Activated effector memory CD4-positive, alpha-beta T cell treated with Interleukin-2 at 50 U/mL for 16 hours (primary cell): ENCODE results near the gene LTBP1.

Experiments
- DNase-seq: peaks from one replicate; pipeline ENCODE4 v3.0.0-alpha.2; 2020

LTBP1 gene

GRCh38 chr2:33084433-33084832 lies 137.7 kb downstream of the LTBP1 start:
- DNase-seq, result no peak

DNA sequence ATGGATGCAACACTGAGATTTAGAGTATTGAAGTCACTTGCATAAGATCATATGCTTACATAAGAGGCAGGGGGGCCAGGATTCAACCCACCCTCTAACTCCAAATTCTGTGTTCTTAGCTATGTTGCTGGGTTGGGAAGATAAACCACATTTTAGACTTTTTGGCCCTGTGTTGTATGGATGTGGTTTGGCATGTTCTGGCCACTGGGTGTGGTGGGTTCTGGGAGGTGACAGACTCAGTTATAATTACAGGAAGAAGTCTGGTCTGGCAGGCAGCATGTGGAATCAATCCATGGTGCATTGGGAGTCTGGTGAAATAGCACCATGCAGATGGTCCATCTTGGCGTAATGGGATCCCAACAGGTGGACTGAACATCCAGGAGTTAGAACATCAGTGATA lies 138.9 kb downstream of the LTBP1 start:
- DNase-seq, result no peak

GRCh38 chr2:33086400-33087015 lies 139.8 kb downstream of the LTBP1 start:
- DNase-seq, result no peak

DNA sequence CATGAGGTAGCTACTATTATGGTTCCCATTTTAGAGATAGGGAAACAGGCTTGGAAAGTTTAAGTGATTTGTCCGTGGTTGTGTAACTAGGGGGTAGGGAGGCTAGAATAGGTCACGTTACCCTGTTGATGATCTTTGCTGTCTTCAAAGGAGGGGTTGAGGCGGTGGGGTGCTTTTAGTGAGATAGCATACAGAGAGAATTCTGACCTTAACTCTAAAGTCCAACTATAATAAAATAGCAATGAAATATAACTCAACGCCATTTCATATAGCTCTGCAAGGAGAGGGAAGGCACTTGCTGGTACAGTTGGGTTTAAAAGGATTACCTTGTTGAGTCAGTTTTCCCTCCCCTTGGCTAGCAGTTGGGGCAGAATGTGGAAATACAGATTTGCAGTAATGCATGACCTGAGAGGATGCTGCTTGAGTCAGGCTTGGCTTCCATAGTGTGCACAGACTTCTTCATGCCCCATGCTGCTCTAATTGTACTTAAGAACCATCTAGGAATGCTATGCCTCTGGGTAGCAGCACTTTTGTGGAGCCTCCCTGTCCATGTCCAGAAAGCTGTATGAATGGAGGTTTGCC lies 143.9 kb downstream of the LTBP1 start:
- no peak for DNase-seq

GRCh38 chr2:33091541-33092123 lies 144.9 kb downstream of the LTBP1 start:
- DNase-seq, result no peak

DNA sequence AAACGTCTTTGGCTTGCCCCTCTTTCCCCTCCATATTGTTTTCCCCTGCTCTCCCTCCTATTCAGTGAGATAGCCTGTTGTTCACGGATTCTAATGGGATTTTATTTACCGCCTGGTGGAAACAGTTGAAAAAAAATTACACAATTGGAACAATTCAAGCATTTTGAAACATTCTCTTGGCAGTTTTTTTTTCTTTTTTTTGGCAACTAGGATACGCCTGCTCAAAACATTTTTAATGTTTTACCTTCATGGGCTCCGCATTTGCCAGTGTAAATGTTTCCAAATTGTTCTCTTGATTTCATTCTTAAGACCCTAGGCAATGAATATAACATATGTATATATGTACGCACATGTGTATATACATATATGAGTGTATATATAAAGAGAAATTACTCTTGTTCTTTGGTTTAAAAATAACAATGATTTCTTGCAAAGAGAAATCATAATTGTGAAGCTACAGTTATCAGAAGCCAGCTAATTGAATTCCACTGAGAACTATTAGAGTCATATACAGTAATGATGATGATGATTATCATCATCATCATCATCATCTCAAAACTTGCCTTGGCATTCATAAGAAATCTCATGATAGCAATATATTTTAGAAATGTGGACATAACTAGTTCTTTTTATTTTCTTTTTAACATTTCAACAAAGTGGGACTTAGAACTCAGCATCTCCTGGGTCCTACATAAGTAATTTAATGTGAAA lies 146.7 kb downstream of the LTBP1 start:
- no peak for DNase-seq

GRCh38 chr2:33094303-33094702 lies 147.6 kb downstream of the LTBP1 start:
- DNase-seq, result no peak

DNA sequence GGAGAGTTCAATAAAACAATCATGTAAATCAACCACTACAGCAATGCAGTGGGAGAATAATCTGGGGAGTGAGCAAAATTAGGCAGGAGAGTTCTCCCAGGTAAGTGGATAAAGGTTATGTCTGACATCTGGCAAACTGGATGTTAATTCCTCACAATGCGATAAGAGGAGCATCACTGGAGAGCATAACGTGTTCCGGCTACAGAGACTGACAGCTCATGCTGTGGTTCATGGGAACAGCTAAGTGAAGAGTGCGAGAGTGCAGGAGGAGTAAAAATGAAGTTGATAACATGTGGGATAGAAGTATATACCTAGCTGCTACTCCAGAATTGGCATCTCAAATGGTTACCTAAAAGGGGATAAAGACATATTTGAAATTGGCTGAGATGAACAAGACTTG lies 153.2 kb downstream of the LTBP1 start:
- DNase-seq, result no peak

GRCh38 chr2:33100921-33101320 lies 154.2 kb downstream of the LTBP1 start:
- DNase-seq, result no peak

DNA sequence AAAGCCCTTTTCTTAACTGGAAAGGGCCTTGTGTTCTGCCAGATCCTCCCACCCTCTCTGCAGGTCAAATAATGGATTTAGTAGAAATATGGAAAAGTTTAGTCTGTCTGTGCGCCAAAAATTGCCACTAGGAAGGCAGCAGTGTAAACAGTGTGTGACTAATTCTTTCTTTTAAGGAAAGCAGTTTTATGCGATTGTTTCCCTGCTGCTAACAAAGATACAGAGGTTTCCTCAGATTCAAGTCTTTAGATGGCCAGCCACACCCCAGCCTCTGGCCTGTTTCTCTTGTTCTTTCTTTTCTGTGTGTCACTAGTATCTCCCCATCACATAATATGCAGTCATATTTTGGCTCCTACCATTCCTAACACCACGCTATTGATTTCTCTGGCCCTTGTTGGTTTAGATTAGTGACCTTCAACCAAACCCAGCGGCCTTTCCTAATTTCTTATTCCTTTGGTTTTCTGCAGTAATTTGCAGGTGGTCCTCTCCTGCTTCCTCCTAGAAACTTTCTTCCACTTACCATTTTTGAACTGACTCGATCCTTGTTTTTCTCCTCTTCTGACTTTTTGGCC lies 157.4 kb downstream of the LTBP1 start:
- no peak for DNase-seq

DNA sequence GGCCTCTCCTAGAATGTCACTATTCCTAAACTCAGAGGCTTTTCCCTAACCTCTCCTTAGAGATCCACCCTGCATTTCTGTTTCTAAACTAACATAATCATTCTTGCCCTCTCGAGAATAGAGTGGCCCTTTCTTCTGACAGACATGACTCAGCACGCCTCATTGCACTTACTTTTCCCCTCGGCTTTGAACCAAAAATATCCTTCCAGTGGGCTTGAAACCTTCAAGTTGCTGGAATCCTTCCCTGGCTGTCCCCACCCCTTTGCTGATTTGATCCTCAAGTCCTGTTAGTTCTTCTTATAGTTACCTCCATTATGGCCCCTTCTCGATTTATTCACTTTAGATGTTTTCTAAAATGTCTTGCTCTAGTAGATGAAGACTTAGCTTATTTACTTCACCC lies 158.0 kb downstream of the LTBP1 start:
- DNase-seq, result no peak

GRCh38 chr2:33106115-33106514 lies 159.4 kb downstream of the LTBP1 start:
- no peak for DNase-seq

GRCh38 chr2:33107690-33108482 lies 161.1 kb downstream of the LTBP1 start:
- no peak for DNase-seq

DNA sequence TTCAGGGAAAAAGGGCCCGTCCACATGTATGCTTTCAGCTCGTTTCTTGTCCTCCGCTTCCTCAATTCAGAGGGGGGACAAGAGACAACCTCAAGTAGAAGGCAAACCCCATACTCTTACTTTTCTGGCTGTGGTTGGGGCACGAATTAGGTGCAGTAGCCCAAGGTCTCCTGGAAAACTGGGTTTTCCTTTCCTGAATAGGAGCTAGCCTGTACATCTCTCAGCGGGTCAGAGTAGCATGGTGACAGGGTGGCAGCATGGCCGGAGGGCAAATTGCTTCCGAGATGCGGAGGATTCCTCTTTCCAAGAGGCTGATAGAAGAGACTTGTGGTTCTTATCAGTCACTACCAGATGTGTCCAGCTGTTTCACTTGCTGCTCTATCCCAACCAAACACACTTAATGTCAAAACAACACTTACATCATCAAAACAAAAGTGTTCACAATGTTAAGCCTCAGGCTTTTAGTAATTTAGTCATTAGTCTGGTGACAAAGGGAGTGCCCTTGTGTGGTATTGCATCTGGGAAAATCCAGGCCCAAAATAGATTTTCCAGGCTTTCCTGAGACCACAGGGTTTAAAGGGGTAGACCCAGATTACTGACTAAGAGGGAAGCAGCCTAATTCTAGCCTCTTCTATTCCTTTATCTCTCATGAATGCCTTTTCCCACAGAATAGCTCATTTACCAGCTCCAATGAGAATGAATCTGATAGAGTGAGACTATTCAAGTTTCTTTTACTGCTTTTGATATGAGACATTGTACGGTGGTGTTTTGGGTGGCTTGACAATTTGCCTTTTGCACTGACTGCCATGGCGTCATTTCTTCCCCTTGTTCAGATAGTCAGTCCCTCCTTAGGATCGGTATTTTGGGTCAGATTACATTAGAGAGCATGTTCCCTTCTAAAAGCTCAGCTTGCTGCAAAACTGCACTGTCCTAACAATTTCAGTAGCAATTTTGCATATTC lies 162.0 kb downstream of the LTBP1 start:
- no peak for DNase-seq

DNA sequence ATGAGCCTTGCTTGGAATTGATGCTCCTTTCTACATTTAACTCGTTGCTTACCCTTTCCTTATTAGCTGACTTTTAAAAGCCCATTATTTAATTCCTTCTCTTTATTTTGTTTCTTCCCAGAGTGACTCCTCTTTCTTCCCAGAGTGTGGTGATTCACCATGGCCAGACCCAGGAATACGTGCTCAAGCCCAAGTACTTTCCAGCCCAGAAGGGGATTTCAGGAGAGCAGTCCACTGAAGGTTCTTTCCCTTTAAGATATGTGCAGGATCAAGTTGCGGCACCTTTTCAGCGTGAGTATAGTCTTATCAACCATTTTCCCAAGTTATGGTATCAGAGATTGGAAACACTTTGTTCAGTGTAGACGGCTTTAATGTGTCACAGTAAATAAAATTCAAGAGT lies 163.7 kb downstream of the LTBP1 start:
- DNase-seq, result no peak

- no peak for DNase-seq
Measured at GRCh38 chr2:33111002-33111446, 164.3 kb downstream of the LTBP1 start.

DNA sequence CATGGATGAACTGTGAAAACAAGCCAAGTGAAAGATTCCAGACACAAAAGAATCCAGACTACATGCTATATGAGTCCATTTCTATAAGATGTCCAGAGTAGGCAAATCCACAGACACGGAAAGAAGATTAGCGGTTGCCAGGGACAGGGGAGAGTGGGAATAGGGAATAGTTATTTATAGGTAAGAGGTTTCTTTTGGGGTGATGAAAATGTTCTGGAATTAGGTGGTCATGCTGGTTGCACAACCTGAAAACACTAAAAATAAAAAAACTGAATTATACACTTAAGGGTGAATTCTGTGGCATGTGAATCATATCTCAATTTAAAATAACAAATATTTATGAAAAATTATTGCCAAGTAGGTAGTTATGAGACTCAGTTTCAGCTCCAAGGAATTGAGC lies 168.4 kb downstream of the LTBP1 start:
- DNase-seq, result no peak

DNA sequence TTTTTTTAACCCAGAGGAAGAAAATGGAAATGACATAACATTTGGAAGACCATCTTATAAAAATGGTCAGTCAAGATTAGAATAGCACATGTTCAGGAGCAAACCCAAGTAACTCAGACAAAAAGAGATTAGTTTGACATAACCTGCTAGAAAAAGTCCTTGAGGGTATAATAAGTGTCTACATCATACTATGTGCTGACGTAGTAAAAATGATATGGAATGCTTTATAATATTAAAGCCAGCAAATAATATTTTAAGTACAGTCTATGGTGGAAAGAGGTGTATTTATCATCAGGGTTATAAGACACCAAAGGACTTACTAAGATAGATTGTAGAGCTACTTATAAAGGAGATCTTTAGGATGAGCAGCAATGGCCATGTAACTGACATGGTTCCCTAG lies 169.0 kb downstream of the LTBP1 start:
- no peak for DNase-seq

DNA sequence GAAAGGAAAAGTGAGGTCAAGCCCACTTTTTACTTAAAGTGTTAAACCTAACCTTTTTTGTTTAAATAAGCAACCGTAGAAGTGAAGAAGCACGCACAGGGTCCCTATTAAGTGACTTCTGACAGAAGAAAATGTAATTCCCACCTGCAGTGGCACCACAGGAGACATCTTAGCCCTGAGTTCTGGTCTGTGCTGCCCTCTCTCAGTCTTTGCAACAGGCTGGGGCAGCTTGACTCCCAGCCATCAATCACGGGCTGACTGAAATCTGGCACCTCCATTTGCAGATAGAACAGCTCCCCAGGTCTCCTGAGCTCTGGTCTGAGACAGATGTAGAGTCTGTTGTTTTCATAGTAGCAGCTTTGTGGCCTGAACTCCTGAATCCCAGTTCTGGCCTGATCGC lies 170.0 kb downstream of the LTBP1 start:
- no peak for DNase-seq

- no peak for DNase-seq
Measured at GRCh38 chr2:33118651-33119050, 171.9 kb downstream of the LTBP1 start.

GRCh38 chr2:33121416-33121815 lies 174.7 kb downstream of the LTBP1 start:
- no peak for DNase-seq

GRCh38 chr2:33121925-33122324 lies 175.2 kb downstream of the LTBP1 start:
- DNase-seq, result no peak
